Stimulated activated CD8-positive, alpha-beta memory T cell treated with anti-CD3 and anti-CD28 coated beads, Interleukin-2, amount 100 ng/mL, for 1 hour (primary cell): ENCODE results near the gene NME9.

ENCODE experiments used
- DNase-seq, 2 donors: peaks; one replicate each; pipeline ENCODE4 v3.0.0-alpha.2; 2020; ENCODE audit warnings: low read depth in 2 of 2

NME9 gene

GRCh38 chr3:138282836-138283235 is 46.8 kb downstream of the NME9 start:
- DNase-seq, result no peak

DNA sequence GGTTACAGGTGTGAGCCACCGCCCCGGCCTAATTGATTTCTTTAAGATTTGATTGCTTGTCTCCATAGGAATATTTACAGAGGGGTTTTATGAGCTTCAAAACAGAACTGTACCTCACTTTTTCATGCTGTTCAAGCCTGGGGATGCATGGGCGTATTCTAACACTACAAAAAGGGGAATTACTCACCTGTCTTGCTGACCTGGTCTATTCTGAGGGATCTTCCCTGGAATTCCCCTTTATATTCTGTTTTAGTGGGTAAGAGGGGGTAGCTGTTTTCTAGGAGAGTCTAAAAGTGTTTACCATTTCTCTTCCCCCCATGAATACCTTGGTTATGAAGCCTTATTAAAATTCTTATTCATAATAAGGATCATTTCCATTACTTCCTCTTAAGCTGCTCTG is 48.1 kb downstream of the NME9 start:
- DNase-seq, result no peak

- no peak for DNase-seq
Observed at GRCh38 chr3:138271189-138271794, 58.4 kb downstream of the NME9 start.

GRCh38 chr3:138270245-138270644 is 59.4 kb downstream of the NME9 start:
- DNase-seq, result no peak

GRCh38 chr3:138267083-138267482 is 62.6 kb downstream of the NME9 start:
- no peak for DNase-seq

- no peak for DNase-seq
Observed at GRCh38 chr3:138265745-138266144, 63.9 kb downstream of the NME9 start.

DNA sequence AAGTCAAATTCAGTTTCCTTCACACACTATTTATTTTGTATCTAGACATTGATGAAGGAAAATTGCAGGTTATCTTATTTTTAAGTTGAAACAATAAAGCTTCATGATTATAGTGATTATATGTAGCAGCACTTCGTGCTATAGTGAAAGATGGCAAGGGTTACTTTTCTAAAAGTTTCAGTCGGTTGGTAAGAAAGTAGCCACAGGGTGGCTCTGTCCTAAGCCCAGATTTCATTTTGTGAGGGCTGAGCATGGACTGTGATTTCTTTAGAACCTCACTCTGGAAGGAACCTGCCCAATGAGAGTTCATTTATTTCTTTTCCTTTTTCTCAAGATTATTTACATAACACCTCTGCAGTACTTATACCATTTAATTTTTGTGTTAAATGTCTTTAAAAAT is 66.5 kb downstream of the NME9 start:
- DNase-seq, result no peak

- no peak for DNase-seq
Observed at GRCh38 chr3:138260611-138261010, 69.0 kb downstream of the NME9 start.

GRCh38 chr3:138259126-138259525 is 70.5 kb downstream of the NME9 start:
- DNase-seq, result no peak

- DNase-seq, result no peak
Observed at GRCh38 chr3:138257986-138258385, 71.7 kb downstream of the NME9 start.

DNA sequence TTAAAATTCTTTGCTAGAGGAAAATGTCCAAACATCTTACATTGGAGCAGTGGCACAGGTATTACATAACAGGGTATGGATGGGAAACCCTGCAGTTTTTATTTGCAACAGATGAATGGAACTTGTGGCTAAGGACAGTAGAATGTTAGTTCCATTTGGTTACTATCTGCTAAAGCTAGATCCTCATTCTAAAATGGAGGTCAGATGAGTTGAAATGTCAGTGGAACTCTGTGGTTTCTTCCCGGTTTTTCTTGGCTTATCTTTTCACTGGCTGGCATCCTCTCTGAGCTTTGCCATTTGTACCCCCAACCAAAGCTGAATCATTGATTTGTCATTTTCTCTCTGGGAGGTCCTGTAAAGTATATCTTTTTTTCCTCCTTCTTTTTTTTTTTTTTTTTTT is 73.6 kb downstream of the NME9 start:
- DNase-seq, result no peak

DNA sequence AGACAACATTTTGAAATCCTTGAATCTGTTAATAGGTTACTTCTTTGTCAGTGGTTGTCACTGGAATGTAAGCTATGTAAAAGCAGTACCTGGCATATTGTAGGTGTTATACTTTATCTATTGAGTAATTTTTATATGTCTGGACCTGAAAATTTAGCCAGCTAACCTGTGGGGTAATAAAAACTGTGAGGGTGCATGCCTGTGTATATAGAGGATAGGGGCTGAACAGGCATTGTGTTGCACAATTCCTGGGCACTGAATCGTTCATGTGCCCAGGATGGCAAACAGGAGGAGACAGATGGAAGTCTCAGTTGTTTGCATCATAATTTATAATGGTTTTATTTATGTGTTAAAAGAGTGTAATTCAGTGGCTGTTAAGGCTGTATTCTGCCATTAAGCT is 75.4 kb downstream of the NME9 start:
- DNase-seq, result no peak

GRCh38 chr3:138253609-138254008 is 76.0 kb downstream of the NME9 start:
- no peak for DNase-seq
